Sigmoid colon (tissue), 7 donors: Measurements from ENCODE around the gene IL23A. TPM values are rescaled to one million over a fixed set of nuclear protein-coding genes. Genes with fewer than 3 reads are reported as not detected.

ENCODE experiments used
- DNase-seq: peaks from one replicate; pipeline ENCODE4 v3.0.0-alpha.2; 2019
- H3K27ac ChIP-seq, 4 donors: fragments of 200-600 bp; sonication (generic); one replicate each; pipeline ENCODE4 v1.5.1; 2016 to 2019; ENCODE audit warnings: mild to moderate bottlenecking in 1 of 4
- H3K27me3 ChIP-seq, 3 donors: fragments of 200-600 bp; sonication (generic); one replicate each; pipeline ENCODE4 v1.5.1; 2019; ENCODE audit warnings: mild to moderate bottlenecking in 1 of 3
- H3K36me3 ChIP-seq, 4 donors: fragments of 200-600 bp; sonication (generic); one replicate each; pipeline ENCODE4 v1.5.1; 2016 to 2019
- H3K4me1 ChIP-seq, 4 donors: fragments of 200-600 bp; sonication (generic); one replicate each; pipeline ENCODE4 v1.5.1; 2017 to 2019
- H3K4me3 ChIP-seq, 4 donors: fragments of 200-600 bp; sonication (generic); one replicate each; pipeline ENCODE4 v1.5.1; 2017 to 2019; ENCODE audit warnings: mild to moderate bottlenecking in 2 of 4, moderate library complexity in 1 of 4
- H3K9me3 ChIP-seq, 4 donors: fragments of 200-600 bp in 3 of 4; sonication (generic) in 3 of 4; one replicate each; pipeline versions ENCODE4 v1.5.1 to v1.6.1; 2013 to 2019
- EP300 ChIP-seq, 4 donors: sonication (generic); formaldehyde crosslinking; IDR thresholded peaks; one replicate each; pipeline ENCODE4 v1.6.1; 2017; ENCODE audit warnings: antibody characterized with exemption in 4 of 4
- POLR2A ChIP-seq, 2 donors: fragments of 450-650 bp; IDR thresholded peaks; one replicate each; pipeline ENCODE4 v1.6.1; 2016; ENCODE audit warnings: antibody characterized with exemption in 2 of 2, mild to moderate bottlenecking in 2 of 2, moderate library complexity in 2 of 2
- POLR2AphosphoS5 ChIP-seq, 4 donors: sonication (generic); formaldehyde crosslinking; IDR thresholded peaks; one replicate each; pipeline ENCODE4 v1.6.1; 2017; ENCODE audit warnings: antibody characterized with exemption in 4 of 4
- WGBS, 2 donors: extraction: QIAGEN DNeasy Blood & Tissue Kit; methylation state at CpG; one replicate each; pipeline ENCODE4 v1.1.7; 2013; 5-methylcytosine and 5-hydroxymethylcytosine counted together
- intact Hi-C: fragments of 100-400 bp; cut with DNase I; formaldehyde crosslinking; loops from one replicate; pipeline ENCODE4 v1.15.1; 2023
- polyA plus RNA-seq, 3 donors: library from polyadenylated mRNA; stranded (reverse); fragments of 200-250 nt; gene quantifications; one replicate each; pipeline ENCODE4 v1.2.3, GENCODE V29; 2013
- total RNA-seq, 4 donors: library from RNA; depleted of rRNA; stranded (reverse); fragments of >200 nt; gene quantifications; one replicate each; pipeline ENCODE4 v1.1.0, GENCODE V29; 2016
- TF ChIP-seq, protein P1 (sequence below), 4 experiments: fragments of 450-650 bp in 3 of 4; fragments of 200-600 bp in 1 of 4; IDR thresholded peaks; one replicate each; pipeline ENCODE4 v1.5.1; 2016 to 2019; ENCODE audit warnings: antibody characterized with exemption in 4 of 4, mild to moderate bottlenecking in 3 of 4, moderate library complexity in 2 of 4
- donor health status: healthy with polysubstance abuse.
- donor health status: Bipolar disorder and iron deficiency.
- donor health status: healthy.

IL23A gene
- total and polyA plus RNA-seq, 7 donors, result 3.6 TPM; not detected in 6

DNA sequence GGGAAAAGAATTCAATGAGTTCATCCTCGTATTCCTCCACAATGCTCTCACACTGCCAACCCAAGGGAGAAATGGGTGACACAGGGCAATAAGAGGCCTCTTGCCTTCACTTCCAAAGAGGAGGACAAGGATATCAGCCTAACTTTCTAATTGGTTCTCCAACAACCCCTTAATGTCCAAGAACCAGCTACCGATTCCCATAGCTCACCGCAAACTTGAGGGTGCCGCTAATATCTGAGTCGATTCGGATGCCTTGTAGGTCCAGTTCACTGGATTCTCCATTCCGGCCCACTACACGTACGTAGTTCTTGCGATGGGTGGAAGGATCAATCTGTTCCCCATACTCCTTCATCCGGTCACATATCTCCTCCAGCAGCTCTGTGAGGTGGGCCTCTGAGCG, 27.7 kb upstream of the IL23A start:
- Histone ChIP-seq H3K27me3 (no peaks in the 10 kb centered on the region), H3K27ac (no peak overlapping the region), H3K36me3 (peaks cover 4 to 73% (median 13%) of the 10 kb centered on the region in 4 donors), H3K4me3 (no peak overlapping the region), H3K9me3 (no peaks in the 10 kb centered on the region), H3K4me1 (peaks cover 0 to 17% (median 10%) of the 10 kb centered on the region in 4 donors)
- TF ChIP-seq POLR2AphosphoS5 (IDR thresholded peaks at IDR 0.05) (no peak), POLR2A (IDR thresholded peaks at IDR 0.05) (no peak), EP300 (IDR thresholded peaks at IDR 0.05) (no peak)
- TF ChIP-seq, protein P1, sequence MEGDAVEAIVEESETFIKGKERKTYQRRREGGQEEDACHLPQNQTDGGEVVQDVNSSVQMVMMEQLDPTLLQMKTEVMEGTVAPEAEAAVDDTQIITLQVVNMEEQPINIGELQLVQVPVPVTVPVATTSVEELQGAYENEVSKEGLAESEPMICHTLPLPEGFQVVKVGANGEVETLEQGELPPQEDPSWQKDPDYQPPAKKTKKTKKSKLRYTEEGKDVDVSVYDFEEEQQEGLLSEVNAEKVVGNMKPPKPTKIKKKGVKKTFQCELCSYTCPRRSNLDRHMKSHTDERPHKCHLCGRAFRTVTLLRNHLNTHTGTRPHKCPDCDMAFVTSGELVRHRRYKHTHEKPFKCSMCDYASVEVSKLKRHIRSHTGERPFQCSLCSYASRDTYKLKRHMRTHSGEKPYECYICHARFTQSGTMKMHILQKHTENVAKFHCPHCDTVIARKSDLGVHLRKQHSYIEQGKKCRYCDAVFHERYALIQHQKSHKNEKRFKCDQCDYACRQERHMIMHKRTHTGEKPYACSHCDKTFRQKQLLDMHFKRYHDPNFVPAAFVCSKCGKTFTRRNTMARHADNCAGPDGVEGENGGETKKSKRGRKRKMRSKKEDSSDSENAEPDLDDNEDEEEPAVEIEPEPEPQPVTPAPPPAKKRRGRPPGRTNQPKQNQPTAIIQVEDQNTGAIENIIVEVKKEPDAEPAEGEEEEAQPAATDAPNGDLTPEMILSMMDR (IDR thresholded peaks at IDR 0.05), result no peak
- intact Hi-C loops, result no loop called here
- no peak for DNase-seq
- WGBS, 2 donors, result 97 to 98% methylated on average over 12 of the region's 12 CpGs

DNA sequence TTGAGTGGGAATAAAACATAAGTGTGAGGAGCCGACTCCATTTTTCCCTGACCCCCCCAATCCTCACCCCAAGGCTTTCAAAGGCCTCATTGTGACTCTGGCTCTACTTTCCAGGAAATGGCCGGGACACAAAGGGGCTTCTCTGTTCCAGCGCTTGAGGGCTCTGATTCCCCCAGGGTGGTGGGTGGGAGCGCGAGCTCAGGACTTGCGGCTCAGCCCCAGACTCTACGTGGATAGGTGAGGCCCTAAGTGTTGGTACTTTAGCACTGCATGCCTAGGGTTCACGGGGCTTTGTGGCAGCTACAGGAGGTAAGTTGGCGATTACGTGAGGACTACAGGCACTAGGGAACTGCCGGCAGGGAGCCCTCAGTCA, 23.4 kb upstream of the IL23A start:
- peaks cover 0 to 22% (median 18%) of the 10 kb centered on the region in 4 donors for H3K4me1 ChIP-seq
- TF ChIP-seq POLR2AphosphoS5 (IDR thresholded peaks at IDR 0.05) (no peak), EP300 (IDR thresholded peaks at IDR 0.05) (no peak), POLR2A (IDR thresholded peaks at IDR 0.05) (no peak)
- TF ChIP-seq, protein P1 (IDR thresholded peaks at IDR 0.05), result no peak

GRCh38 chr12:56315622-56316473, 22.8 kb upstream of the IL23A start, which contains the start of gene CNPY2:
CNPY2 (minus strand) TSS chr12:56315988; CDS start chr12:56315217, 771 bp downstream.
- H3K27ac ChIP-seq, result peak within 1 kb of the TSS; percentile 93 to 95 (median 94)
- no peaks in the 10 kb centered on the region for H3K9me3 ChIP-seq
- peaks cover 0 to 57% (median 6%) of the 10 kb centered on the region in 4 donors for H3K36me3 ChIP-seq
- H3K4me1 ChIP-seq, result peaks cover 0 to 22% (median 18%) of the 10 kb centered on the region in 4 donors
- WGBS, 2 donors, result 0% methylated on average over 62 of the region's 62 CpGs
- peak; percentile 98 for DNase-seq
- no peaks in the 10 kb centered on the region for H3K27me3 ChIP-seq
- intact Hi-C loops, result loop anchor here (2.0 to 5.0 kb wide), 2 partner anchors 17 to 151 kb away; partner anchors contain the start of genes PAN2 and SPRYD4
- H3K4me3 ChIP-seq, result peak within 1 kb of the TSS; percentile 87 to 98 (median 90)
- TF ChIP-seq POLR2AphosphoS5 (IDR thresholded peaks at IDR 0.05) (peak; percentile 83 to 91 (median 86)), EP300 (IDR thresholded peaks at IDR 0.05) (no peak), POLR2A (IDR thresholded peaks at IDR 0.05) (peak; percentile 67 to 68)
- TF ChIP-seq, protein P1 (IDR thresholded peaks at IDR 0.05), result no peak

More for the DNA sequence above, 23.4 kb upstream of the IL23A start:
- Histone ChIP-seq H3K27ac (peak overlapping the region; percentile 93 to 95 (median 94)), H3K9me3 (no peaks in the 10 kb centered on the region), H3K36me3 (peaks cover 0 to 57% (median 9%) of the 10 kb centered on the region in 4 donors), H3K4me3 (peak overlapping the region; percentile 87 to 98 (median 90)), H3K27me3 (no peaks in the 10 kb centered on the region)
- 1% methylated on average over 11 of the region's 11 CpGs for WGBS, 2 donors
- no peak for DNase-seq
- intact Hi-C loops, result loop anchor here (5.0 kb wide), 1 partner anchor 152 kb away; the partner anchor contains the start of gene SPRYD4

DNA sequence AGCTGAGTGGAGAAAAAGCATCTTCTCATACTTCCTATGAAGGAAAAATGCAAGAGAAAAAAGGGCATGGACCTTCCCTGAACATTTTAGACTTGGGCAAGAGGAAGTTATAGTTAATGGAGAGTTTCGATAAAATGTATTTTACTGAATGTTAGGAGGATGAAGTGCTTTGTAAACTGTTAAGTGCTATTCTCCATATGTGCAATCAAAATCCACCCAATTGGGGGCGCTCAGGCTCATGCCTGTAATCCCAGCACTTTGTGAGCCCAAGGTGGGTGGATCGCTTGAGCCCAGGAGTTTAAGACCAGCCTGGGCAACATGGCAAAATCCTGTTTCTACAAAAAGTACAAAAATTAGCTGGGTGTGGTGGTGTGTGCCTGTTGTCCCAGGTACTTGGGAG, 21.0 kb upstream of the IL23A start:
- Histone ChIP-seq H3K36me3 (peaks cover 1 to 60% (median 12%) of the 10 kb centered on the region in 4 donors), H3K9me3 (no peaks in the 10 kb centered on the region), H3K27ac (no peak overlapping the region), H3K27me3 (no peaks in the 10 kb centered on the region), H3K4me1 (peaks cover 0 to 22% (median 18%) of the 10 kb centered on the region in 4 donors), H3K4me3 (no peak overlapping the region)
- no peak for DNase-seq
- 91 to 96% methylated on average over 3 of the region's 3 CpGs for WGBS, 2 donors
- intact Hi-C loops, result loop anchor here (2.0 to 5.0 kb wide), 2 partner anchors 15 to 150 kb away; partner anchors contain the start of genes PAN2 and SPRYD4
- TF ChIP-seq EP300 (IDR thresholded peaks at IDR 0.05) (no peak), POLR2A (IDR thresholded peaks at IDR 0.05) (no peak)
- TF ChIP-seq, protein P1 (IDR thresholded peaks at IDR 0.05), result no peak
